Tibial nerve (tissue), 4 donors: ENCODE results near the gene STXBP2. TPM values are rescaled to one million over a fixed set of nuclear protein-coding genes. Genes with fewer than 3 reads are reported as not detected.

Source experiments
- DNase-seq, 2 donors: peaks; one replicate each; pipeline ENCODE4 v3.0.0-alpha.2; 2019; ENCODE audit warnings: low spot score in 2 of 2
- H3K27ac ChIP-seq, 4 donors: fragments of 200-600 bp; sonication (generic) in 3 of 4; one replicate each; pipeline ENCODE4 v1.5.1; 2017 to 2019; ENCODE audit warnings: mild to moderate bottlenecking in 1 of 4
- H3K27me3 ChIP-seq, 2 donors: fragments of 200-600 bp; sonication (generic) in 1 of 2; one replicate each; pipeline versions ENCODE4 v1.5.1 to v1.6.0; 2017 to 2019
- H3K36me3 ChIP-seq, 3 donors: fragments of 200-600 bp; sonication (generic); one replicate each; pipeline ENCODE4 v1.5.1; 2018 to 2019
- H3K4me1 ChIP-seq, 4 donors: fragments of 200-600 bp; sonication (generic) in 3 of 4; one replicate each; pipeline ENCODE4 v1.5.1; 2017 to 2019
- H3K4me3 ChIP-seq, 4 donors: fragments of 200-600 bp; sonication (generic) in 3 of 4; one replicate each; pipeline ENCODE4 v1.5.1; 2017 to 2019; ENCODE audit warnings: mild to moderate bottlenecking in 1 of 4, moderate library complexity in 1 of 4
- H3K9me3 ChIP-seq, 4 donors: fragments of 200-600 bp; sonication (generic) in 3 of 4; one replicate each; pipeline ENCODE4 v1.5.1; 2017 to 2019
- EP300 ChIP-seq, 2 donors: sonication (generic); formaldehyde crosslinking; IDR thresholded peaks; one replicate each; pipeline ENCODE4 v1.6.1; 2017; ENCODE audit warnings: antibody characterized with exemption in 2 of 2, mild to moderate bottlenecking in 1 of 2
- POLR2A ChIP-seq, 2 donors: fragments of 450-650 bp; IDR thresholded peaks; one replicate each; pipeline ENCODE4 v1.6.1; 2017; ENCODE audit warnings: antibody characterized with exemption in 2 of 2, mild to moderate bottlenecking in 2 of 2, moderate library complexity in 2 of 2
- WGBS, 2 donors: methylation state at CpG; one replicate each; pipeline ENCODE4 v1.1.5; 2018; 5-methylcytosine and 5-hydroxymethylcytosine counted together
- total RNA-seq, 4 donors: library from RNA; depleted of rRNA; stranded (reverse); fragments of >200 nt; gene quantifications; one replicate each; pipeline ENCODE4 v1.1.0, GENCODE V29; 2016
- TF ChIP-seq, protein P1 (sequence below), 5 experiments: fragments of 200-600 bp in 3 of 5; fragments of 450-650 bp in 2 of 5; sonication (generic) in 3 of 5; IDR thresholded peaks; one replicate each; pipeline ENCODE4 v1.5.1; 2016 to 2019; ENCODE audit warnings: antibody characterized with exemption in 5 of 5, mild to moderate bottlenecking in 3 of 5, moderate library complexity in 2 of 5

Gene STXBP2
- total RNA-seq, 4 donors from 2014 or later = 8.7 to 24.0 (median 13.0) TPM

DNA sequence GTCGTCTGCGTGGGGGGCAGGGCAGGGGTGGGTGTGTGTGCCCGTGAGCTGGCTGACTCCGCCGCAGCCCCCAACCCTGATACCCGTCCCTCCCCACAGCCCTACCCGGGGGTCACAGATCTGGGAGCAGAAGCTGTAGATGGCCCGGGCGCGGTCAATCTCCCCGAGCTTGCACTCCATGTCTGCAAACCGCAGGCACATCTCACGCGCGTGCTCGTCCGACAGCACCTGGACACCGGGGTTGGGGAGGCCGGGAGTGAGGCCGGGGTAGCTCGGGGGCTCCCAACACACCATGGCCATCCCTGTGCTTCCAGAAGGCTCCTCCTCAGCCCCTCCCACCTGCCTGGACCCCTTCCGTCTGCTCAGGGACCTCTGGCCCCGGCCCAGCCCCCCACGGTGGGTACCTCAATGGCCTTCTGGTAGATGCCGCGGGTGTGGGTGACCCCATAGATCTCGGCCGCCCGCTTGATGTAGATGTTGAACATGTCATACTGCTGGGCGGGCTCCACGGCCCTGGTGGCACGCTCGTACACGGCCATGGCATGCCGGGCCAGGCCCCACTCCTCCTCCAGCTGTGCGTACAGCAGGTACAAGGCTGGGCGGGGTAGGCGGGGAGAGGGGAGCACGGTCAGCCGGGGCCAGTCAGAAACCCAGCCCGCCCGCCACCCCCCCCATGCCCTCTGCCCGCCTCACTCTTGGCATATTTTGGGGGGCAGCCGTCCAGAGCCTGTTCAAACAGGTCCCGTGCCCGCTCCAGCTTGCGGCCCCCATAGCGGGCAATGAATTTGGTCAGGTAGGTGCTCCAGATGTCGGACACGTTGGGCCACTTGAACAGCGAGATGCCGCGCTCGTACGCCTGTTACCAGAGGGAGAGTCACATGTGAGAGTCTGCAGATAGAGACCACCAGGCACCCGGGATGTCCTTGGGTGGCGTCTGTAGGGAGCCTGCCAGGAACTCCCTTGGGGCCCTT, 16.2 kb upstream of the STXBP2 start:
- Histone ChIP-seq H3K4me1 (peaks cover 0 to 8% (median 0%) of the 10 kb centered on the region in 4 donors), H3K27ac (no peak overlapping the region), H3K36me3 (peaks cover 12 to 94% (median 43%) of the 10 kb centered on the region in 3 donors), H3K27me3 (no peaks in the 10 kb centered on the region), H3K4me3 (no peak overlapping the region), H3K9me3 (no peaks in the 10 kb centered on the region)
- 93 to 94% methylated on average over 36 to 45 of the region's 57 CpGs for WGBS, 2 donors
- no peak for DNase-seq
- TF ChIP-seq, protein P1, sequence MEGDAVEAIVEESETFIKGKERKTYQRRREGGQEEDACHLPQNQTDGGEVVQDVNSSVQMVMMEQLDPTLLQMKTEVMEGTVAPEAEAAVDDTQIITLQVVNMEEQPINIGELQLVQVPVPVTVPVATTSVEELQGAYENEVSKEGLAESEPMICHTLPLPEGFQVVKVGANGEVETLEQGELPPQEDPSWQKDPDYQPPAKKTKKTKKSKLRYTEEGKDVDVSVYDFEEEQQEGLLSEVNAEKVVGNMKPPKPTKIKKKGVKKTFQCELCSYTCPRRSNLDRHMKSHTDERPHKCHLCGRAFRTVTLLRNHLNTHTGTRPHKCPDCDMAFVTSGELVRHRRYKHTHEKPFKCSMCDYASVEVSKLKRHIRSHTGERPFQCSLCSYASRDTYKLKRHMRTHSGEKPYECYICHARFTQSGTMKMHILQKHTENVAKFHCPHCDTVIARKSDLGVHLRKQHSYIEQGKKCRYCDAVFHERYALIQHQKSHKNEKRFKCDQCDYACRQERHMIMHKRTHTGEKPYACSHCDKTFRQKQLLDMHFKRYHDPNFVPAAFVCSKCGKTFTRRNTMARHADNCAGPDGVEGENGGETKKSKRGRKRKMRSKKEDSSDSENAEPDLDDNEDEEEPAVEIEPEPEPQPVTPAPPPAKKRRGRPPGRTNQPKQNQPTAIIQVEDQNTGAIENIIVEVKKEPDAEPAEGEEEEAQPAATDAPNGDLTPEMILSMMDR (IDR thresholded peaks at IDR 0.05) = no peak
- no peak for TF ChIP-seq POLR2A (IDR thresholded peaks at IDR 0.05)
- TF ChIP-seq EP300 (IDR thresholded peaks at IDR 0.05) = no peak

DNA sequence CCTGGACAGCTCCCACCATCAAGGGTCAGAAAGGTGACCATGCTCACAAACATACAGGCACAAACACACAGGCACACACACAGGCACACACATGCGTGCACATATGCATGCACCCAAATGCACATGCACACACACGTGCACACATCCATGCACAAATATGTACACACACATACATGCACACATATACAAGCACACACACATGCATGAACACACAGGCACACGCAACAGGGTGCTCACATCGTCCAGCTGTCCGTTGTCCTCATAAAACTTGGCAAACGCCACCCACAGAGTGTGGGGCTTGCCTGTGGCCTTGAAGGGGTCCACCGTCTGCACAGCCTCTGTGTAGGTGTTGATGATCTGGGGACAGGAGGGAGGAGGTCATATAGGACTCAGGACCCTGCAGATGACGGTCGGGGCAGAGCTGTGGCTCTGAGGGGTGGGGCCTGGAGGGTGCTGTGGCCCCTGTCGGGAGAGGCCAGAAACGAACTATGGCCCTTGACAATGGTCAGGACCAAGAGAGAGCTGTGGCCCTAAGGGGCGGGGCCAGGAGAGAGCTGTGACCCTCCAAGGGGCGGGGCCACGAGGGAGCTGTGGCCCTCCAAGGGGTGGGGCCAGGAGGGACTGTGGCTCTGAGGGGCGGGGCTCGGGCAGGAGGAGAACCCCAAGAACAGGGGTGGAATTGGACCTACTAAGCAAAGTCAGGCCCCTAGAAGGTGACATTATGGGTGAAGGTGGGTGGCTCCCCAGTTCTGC, 13.8 kb upstream of the STXBP2 start:
- 79 to 83% methylated on average over 14 to 16 of the region's 16 CpGs for WGBS, 2 donors
- TF ChIP-seq POLR2A (IDR thresholded peaks at IDR 0.05) (no peak), EP300 (IDR thresholded peaks at IDR 0.05) (no peak)
- TF ChIP-seq, protein P1 (IDR thresholded peaks at IDR 0.05) = no peak
- Histone ChIP-seq H3K27me3 (no peaks in the 10 kb centered on the region), H3K9me3 (no peaks in the 10 kb centered on the region), H3K27ac (no peak overlapping the region), H3K4me1 (peaks cover 0 to 21% (median 6%) of the 10 kb centered on the region in 4 donors), H3K4me3 (no peak overlapping the region), H3K36me3 (peaks cover 12 to 93% (median 40%) of the 10 kb centered on the region in 3 donors)
- no peak for DNase-seq

DNA sequence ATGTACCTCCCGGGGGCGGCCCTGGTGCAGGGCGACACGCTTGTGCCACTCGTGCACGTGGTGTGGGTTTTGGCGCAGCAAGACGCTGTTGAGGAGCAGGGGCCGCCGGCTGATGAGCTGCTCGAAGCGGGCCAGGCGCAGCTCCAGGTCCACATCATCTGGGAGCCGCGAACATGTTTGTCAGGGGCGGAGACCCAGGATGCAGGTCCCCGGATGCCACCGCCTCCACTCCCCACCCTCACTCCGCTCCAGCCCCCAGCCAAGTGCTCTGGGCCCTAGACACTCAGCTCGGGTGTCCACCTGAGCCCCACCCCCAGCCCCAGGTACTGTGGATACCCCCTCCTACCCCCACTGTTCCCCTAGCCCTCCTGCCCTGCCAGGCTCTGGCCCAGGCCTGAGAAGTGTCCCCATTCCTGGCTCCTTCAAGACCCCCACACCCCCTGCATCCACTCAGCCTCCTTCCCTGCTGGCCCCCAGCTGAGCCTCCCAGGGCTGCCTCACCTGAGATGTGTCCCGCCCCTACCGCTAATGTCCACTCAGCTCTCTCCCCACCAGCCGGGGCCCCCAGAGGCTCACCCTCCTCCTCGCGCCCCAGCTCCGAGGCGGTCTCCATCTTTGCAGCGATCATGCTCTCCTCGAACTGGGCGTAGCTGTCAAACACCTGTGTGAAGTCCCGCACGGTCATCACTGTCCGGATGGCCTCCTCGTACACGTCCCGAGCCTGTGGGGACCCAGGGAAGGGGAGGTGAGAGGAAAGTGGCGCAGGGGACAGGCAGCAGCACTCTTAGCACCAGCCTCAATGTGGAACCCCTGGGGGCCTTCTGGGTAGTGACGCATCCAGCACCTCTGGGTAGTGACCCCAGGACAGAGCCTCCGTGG, 12.9 kb upstream of the STXBP2 start:
- no peak for DNase-seq
- Histone ChIP-seq H3K4me3 (no peak overlapping the region), H3K9me3 (no peaks in the 10 kb centered on the region), H3K27me3 (no peaks in the 10 kb centered on the region), H3K27ac (no peak overlapping the region), H3K36me3 (peaks cover 12 to 85% (median 40%) of the 10 kb centered on the region in 3 donors), H3K4me1 (peaks cover 0 to 25% (median 12%) of the 10 kb centered on the region in 4 donors)
- 89 to 93% methylated on average over 33 to 39 of the region's 39 CpGs for WGBS, 2 donors
- TF ChIP-seq, protein P1 (IDR thresholded peaks at IDR 0.05) = no peak
- TF ChIP-seq POLR2A (IDR thresholded peaks at IDR 0.05) (no peak), EP300 (IDR thresholded peaks at IDR 0.05) (no peak)

DNA sequence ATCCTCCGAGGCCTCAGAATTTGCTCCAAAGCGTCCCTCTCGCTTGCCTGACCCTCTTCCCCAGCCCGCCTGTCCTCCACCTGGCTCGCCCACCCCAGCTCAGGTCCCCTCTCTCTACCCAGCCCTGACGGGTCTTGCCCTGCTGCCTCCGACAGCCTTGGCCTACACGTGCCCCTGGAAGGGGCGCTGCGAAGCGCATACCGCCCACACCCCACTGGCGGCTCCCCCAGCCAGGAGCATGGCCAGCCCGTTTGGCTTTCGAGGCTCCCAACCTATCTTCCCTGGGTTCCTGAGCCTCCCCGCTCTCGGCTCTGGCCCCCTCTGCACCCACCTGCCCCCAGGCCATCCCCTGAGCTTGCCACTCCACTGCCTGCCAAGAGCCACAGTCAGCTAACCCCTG, 12.1 kb upstream of the STXBP2 start:
- peaks cover 0 to 21% (median 12%) of the 10 kb centered on the region in 4 donors for H3K4me1 ChIP-seq
- H3K9me3 ChIP-seq = no peaks in the 10 kb centered on the region
- no peak overlapping the region for H3K27ac ChIP-seq
- 84 to 89% methylated on average over 17 of the region's 17 CpGs for WGBS, 2 donors
- TF ChIP-seq POLR2A (IDR thresholded peaks at IDR 0.05) (no peak), EP300 (IDR thresholded peaks at IDR 0.05) (no peak)
- TF ChIP-seq, protein P1 (IDR thresholded peaks at IDR 0.05) = no peak
- H3K4me3 ChIP-seq = no peak overlapping the region
- no peaks in the 10 kb centered on the region for H3K27me3 ChIP-seq
- H3K36me3 ChIP-seq = peaks cover 10 to 76% (median 34%) of the 10 kb centered on the region in 3 donors
- DNase-seq = no peak
